SK-N-SH treated with all-trans-retinoic acid at 6 μM for 48 hours (cell line): ENCODE measurements around the gene TEAD3.

Source experiments
- ATAC-seq: fragments of 200-7000 bp; cut with Tn5 transposase; 3 replicates; pipeline ENCODE4 v1.9.1; 2020; ENCODE audit warnings: mild to moderate bottlenecking, moderate library complexity
- ARNTL ChIP-seq: fragments of 450-650 bp; formaldehyde crosslinking; IDR thresholded peaks from 2 replicates; pipeline ENCODE4 v1.5.0; 2020; ENCODE audit warnings: low read depth, mild to moderate bottlenecking, moderate library complexity, borderline replicate concordance
- CREB5 ChIP-seq: fragments of 250-450 bp; sonication (Bioruptor Pico); IDR thresholded peaks from 2 replicates; pipeline ENCODE4 v1.5.1; 2020; ENCODE audit warnings: low read depth, mild to moderate bottlenecking, moderate library complexity
- CSRNP3 ChIP-seq: fragments of 250-450 bp; sonication (Bioruptor Pico); IDR thresholded peaks from 2 replicates; pipeline ENCODE4 v1.5.1; 2021; ENCODE audit warnings: mild to moderate bottlenecking, moderate library complexity
- ESRRG ChIP-seq: fragments of 250-450 bp; sonication (Bioruptor Pico); IDR thresholded peaks from 2 replicates; pipeline ENCODE4 v1.6.1; 2021; ENCODE audit warnings: mild to moderate bottlenecking
- GLIS3 ChIP-seq: fragments of 250-450 bp; sonication (Bioruptor Pico); IDR thresholded peaks from 2 replicates; pipeline ENCODE4 v1.5.0; 2020; ENCODE audit warnings: mild to moderate bottlenecking, moderate library complexity
- ISL1 ChIP-seq: fragments of 250-450 bp; sonication (Bioruptor Pico); IDR thresholded peaks from 2 replicates; pipeline ENCODE4 v2.1.2; 2022; ENCODE audit warnings: mild to moderate bottlenecking, moderate library complexity
- OSR1 ChIP-seq: fragments of 250-450 bp; sonication (Bioruptor Pico); IDR thresholded peaks from 2 replicates; pipeline ENCODE4 v1.8.0; 2022; ENCODE audit warnings: moderate library complexity, mild to moderate bottlenecking, inconsistent platforms
- PATZ1 ChIP-seq: fragments of 250-450 bp; sonication (Bioruptor Pico); IDR thresholded peaks from 2 replicates; pipeline ENCODE4 v1.8.0; 2020; ENCODE audit warnings: mild to moderate bottlenecking, moderate library complexity, borderline replicate concordance
- PPARA ChIP-seq: fragments of 250-450 bp; sonication (Bioruptor Pico); IDR thresholded peaks from 2 replicates; pipeline ENCODE4 v1.5.0; 2020; ENCODE audit warnings: mild to moderate bottlenecking, borderline replicate concordance
- RARB ChIP-seq: fragments of 250-450 bp; sonication (Bioruptor Pico); IDR thresholded peaks from 2 replicates; pipeline ENCODE4 v1.8.0; 2021; ENCODE audit warnings: mild to moderate bottlenecking, moderate library complexity
- SNAI2 ChIP-seq: fragments of 250-450 bp; sonication (Bioruptor Pico); IDR thresholded peaks from 2 replicates; pipeline ENCODE4 v1.5.0; 2020; ENCODE audit warnings: mild to moderate bottlenecking, moderate library complexity
- TCF4 ChIP-seq: fragments of 250-450 bp; sonication (Bioruptor Pico); IDR thresholded peaks from 2 replicates; pipeline ENCODE4 v1.8.0; 2021; ENCODE audit warnings: mild to moderate bottlenecking, moderate library complexity, borderline replicate concordance
- TOX ChIP-seq: fragments of 250-450 bp; sonication (Bioruptor Pico); IDR thresholded peaks from 2 replicates; pipeline ENCODE4 v1.8.0; 2021; ENCODE audit warnings: mild to moderate bottlenecking, moderate library complexity, borderline replicate concordance
- TSHZ2 ChIP-seq: fragments of 250-450 bp; sonication (Bioruptor Pico); IDR thresholded peaks from 2 replicates; pipeline ENCODE4 v1.5.0; 2020; ENCODE audit warnings: mild to moderate bottlenecking, moderate library complexity
- ZC3H10 ChIP-seq: fragments of 250-450 bp; sonication (Bioruptor Pico); IDR thresholded peaks from 2 replicates; pipeline ENCODE4 v1.5.1; 2021; ENCODE audit warnings: mild to moderate bottlenecking, moderate library complexity
- ZFP3 ChIP-seq: fragments of 250-450 bp; sonication (Bioruptor Pico); IDR thresholded peaks from 2 replicates; pipeline ENCODE4 v1.5.0; 2020; ENCODE audit warnings: mild to moderate bottlenecking, moderate library complexity
- ZNF70 ChIP-seq: fragments of 450-650 bp; formaldehyde crosslinking; IDR thresholded peaks from 2 replicates; pipeline ENCODE4 v1.5.0; 2020; ENCODE audit warnings: mild to moderate bottlenecking, moderate library complexity
- ZNF8 ChIP-seq: fragments of 450-650 bp; formaldehyde crosslinking; IDR thresholded peaks from 2 replicates; pipeline ENCODE4 v1.5.0; 2020; ENCODE audit warnings: mild to moderate bottlenecking, moderate library complexity

TEAD3 gene

GRCh38 chr6:35468980-35469750, 27.7 kb downstream of the TEAD3 start:
- no peak for TF ChIP-seq TCF4 (CRISPR knock-in tag)
- no peak for TF ChIP-seq ZNF8
- no peak for TF ChIP-seq ZC3H10 (CRISPR knock-in tag)
- TF ChIP-seq GLIS3 (CRISPR knock-in tag), result no peak
- no peak for TF ChIP-seq TSHZ2 (CRISPR knock-in tag)
- ATAC-seq, result peak; percentile 7

GRCh38 chr6:35468181-35468979, 28.5 kb downstream of the TEAD3 start, which contains the start of gene RPL10A:
Gene RPL10A, plus strand, starts transcription at chr6:35468401. Its CDS starts 34 bp downstream, at chr6:35468435.
- no peak for TF ChIP-seq ZC3H10 (CRISPR knock-in tag)
- TF ChIP-seq SNAI2 (CRISPR knock-in tag), result no peak
- TF ChIP-seq GLIS3 (CRISPR knock-in tag), result 0 out of 2 replicates have a peak, but pooled peaks have one; percentile 36
- no peak for TF ChIP-seq ZNF70 (CRISPR knock-in tag)
- TF ChIP-seq CREB5 (CRISPR knock-in tag), result no peak
- TF ChIP-seq ISL1, result no peak
- TF ChIP-seq PATZ1, result 0 out of 2 replicates have a peak, but pooled peaks have one; percentile 13
- TF ChIP-seq TSHZ2 (CRISPR knock-in tag), result no peak
- no peak for TF ChIP-seq TCF4 (CRISPR knock-in tag)
- TF ChIP-seq OSR1, result no peak
- no peak for TF ChIP-seq ARNTL (CRISPR knock-in tag)
- TF ChIP-seq PPARA (CRISPR knock-in tag), result no peak
- no peak for TF ChIP-seq ZFP3 (CRISPR knock-in tag)
- TF ChIP-seq ESRRG, result no peak
- TF ChIP-seq RARB (CRISPR knock-in tag), result no peak
- no peak for TF ChIP-seq CSRNP3 (CRISPR knock-in tag)
- TF ChIP-seq TOX (CRISPR knock-in tag), result no peak
- ATAC-seq, result peak; percentile 89
